Measurements from ENCODE around the gene AGAP2.

Gene AGAP2

DNA sequence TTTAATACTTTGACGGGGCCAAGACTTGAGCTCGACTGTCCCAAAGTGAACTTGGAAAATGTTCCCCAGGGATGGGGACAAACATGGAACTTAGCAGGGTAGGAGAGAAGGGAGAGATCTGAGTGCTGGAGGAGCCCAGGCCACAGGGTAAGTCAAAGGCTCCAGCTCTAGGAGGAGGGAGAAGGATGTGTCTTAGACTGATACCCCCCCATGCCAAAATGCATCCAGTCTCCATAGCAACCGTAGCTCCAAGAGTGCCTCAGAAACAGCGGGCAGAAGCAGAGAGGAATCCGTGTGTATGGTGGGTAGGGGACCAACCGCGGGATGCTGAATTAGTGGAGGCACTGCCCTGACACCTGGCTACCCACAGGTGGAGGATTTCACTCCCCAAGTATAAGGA is 845 bp upstream of the AGAP2 start:
- TF ChIP-seq POLR2AphosphoS5 (IDR thresholded peaks at IDR 0.05; ENCODE audit: low read depth, low read length): no peak
- TF ChIP-seq FOXP2 (optimal IDR thresholded peaks at IDR 0.05; ENCODE audit: borderline replicate concordance, extremely low read depth, extremely low read length, insufficient read depth): no peak
- TF ChIP-seq SIN3A (IDR thresholded peaks at IDR 0.05; ENCODE audit: borderline replicate concordance, insufficient read depth, low read length): no peak
- TF ChIP-seq TAF1 (IDR thresholded peaks at IDR 0.05; ENCODE audit: borderline replicate concordance, insufficient read depth, low read length): no peak
- TF ChIP-seq, protein P1, sequence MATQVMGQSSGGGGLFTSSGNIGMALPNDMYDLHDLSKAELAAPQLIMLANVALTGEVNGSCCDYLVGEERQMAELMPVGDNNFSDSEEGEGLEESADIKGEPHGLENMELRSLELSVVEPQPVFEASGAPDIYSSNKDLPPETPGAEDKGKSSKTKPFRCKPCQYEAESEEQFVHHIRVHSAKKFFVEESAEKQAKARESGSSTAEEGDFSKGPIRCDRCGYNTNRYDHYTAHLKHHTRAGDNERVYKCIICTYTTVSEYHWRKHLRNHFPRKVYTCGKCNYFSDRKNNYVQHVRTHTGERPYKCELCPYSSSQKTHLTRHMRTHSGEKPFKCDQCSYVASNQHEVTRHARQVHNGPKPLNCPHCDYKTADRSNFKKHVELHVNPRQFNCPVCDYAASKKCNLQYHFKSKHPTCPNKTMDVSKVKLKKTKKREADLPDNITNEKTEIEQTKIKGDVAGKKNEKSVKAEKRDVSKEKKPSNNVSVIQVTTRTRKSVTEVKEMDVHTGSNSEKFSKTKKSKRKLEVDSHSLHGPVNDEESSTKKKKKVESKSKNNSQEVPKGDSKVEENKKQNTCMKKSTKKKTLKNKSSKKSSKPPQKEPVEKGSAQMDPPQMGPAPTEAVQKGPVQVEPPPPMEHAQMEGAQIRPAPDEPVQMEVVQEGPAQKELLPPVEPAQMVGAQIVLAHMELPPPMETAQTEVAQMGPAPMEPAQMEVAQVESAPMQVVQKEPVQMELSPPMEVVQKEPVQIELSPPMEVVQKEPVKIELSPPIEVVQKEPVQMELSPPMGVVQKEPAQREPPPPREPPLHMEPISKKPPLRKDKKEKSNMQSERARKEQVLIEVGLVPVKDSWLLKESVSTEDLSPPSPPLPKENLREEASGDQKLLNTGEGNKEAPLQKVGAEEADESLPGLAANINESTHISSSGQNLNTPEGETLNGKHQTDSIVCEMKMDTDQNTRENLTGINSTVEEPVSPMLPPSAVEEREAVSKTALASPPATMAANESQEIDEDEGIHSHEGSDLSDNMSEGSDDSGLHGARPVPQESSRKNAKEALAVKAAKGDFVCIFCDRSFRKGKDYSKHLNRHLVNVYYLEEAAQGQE (IDR thresholded peaks at IDR 0.05; ENCODE audit: insufficient read depth in 1 of 2, low read depth in 2 of 2, low read length in 2 of 2): no peak

DNA sequence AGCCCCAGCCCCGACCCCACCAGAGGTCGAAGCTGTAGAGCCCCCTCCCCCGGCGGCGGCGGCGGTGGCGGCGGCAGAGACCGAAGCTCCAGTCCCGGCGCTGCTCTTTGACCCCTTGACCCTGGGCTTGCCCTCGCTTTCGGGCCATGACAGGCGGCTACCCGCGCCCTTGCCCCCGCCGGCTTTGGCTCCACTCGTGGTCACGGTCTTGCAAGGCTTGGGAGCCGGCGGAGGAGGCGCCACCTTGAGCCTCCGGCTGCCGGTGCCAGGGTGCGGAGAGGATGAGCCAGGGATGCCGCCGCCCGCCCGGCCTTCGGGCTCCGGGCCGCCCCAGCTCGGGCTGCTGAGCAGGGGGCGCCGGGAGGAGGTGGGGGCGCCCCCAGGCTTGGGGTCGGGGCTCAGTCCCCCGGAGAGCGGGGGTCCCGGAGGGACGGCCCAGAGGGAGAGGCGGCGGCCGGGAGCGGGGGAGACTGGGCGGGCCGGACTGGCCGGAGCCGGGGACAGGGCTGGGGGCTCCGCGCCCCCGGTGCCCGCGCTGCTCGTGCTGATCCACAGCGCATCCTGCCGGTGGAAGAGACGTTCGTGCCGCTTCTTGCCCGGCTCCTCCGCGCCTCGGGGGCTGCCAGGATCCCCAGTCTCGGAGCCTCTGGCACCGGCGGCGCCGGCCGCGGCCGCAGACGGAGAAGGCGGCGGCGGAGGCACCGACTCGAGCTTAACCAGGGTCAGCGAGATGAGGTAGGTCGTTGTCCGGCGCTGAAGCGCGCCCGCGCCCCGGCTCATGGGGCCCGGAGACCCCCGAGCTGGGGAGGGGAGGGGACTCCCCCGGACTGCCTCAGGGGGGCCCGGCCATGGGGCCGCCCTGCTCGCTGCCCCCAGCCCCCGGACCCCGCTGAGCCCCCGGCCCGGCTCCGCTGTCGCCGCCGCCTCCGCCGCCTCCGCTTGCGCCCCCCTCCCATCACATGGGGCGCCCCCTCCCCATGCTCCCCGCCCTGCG is 778 bp downstream of the AGAP2 start:
- TF ChIP-seq FOXP2 (optimal IDR thresholded peaks at IDR 0.05; ENCODE audit: borderline replicate concordance, extremely low read depth, extremely low read length, insufficient read depth): no peak
- TF ChIP-seq POLR2AphosphoS5 (IDR thresholded peaks at IDR 0.05; ENCODE audit: low read depth, low read length): no peak
- TF ChIP-seq SIN3A (IDR thresholded peaks at IDR 0.05; ENCODE audit: borderline replicate concordance, insufficient read depth, low read length): no peak

DNA sequence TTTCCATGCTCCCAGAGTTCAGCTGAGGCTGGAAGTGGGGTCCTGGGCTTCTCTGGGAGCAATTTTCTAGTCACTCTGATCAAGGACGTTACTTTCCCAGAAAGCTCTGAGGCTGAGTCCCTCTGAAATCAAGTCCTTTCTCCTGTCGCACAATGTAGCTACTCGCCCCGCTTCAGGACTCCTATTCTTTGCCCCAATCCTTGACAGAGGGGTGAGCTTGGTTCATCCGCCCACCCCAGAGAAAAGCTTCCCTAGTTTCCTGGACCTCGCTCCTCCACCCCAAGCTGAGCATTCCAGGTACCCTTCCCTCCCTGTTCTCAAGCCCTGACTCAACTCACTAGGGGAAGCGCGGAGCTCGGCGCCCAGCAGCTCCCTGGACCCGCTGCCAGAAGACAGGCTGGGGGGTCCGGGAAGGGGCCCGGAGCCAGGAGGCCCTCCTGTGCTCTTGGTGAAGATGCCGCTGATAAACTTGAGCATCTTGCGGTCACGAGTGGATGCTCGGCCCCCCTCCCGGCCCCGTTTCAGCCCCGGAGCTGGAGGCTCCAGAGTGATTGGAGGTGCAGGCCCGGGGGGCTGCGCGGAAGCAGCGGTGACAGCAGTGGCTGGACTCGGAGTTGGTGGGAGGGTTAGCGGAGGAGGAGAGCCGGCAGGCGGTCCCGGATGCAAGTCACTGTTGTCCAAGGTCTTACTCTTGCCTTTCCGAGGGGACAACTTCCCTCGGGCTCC is 1.6 kb downstream of the AGAP2 start:
- TF ChIP-seq FOXP2 (optimal IDR thresholded peaks at IDR 0.05; ENCODE audit: borderline replicate concordance, extremely low read depth, extremely low read length, insufficient read depth) (no peak), SIN3A (IDR thresholded peaks at IDR 0.05; ENCODE audit: borderline replicate concordance, insufficient read depth, low read length) (no peak), TAF1 (IDR thresholded peaks at IDR 0.05; ENCODE audit: borderline replicate concordance, insufficient read depth, low read length) (no peak), POLR2AphosphoS5 (IDR thresholded peaks at IDR 0.05; ENCODE audit: low read depth, low read length) (no peak)
- TF ChIP-seq, protein P1 (IDR thresholded peaks at IDR 0.05; ENCODE audit: insufficient read depth in 1 of 2, low read depth in 2 of 2, low read length in 2 of 2): no peak

DNA sequence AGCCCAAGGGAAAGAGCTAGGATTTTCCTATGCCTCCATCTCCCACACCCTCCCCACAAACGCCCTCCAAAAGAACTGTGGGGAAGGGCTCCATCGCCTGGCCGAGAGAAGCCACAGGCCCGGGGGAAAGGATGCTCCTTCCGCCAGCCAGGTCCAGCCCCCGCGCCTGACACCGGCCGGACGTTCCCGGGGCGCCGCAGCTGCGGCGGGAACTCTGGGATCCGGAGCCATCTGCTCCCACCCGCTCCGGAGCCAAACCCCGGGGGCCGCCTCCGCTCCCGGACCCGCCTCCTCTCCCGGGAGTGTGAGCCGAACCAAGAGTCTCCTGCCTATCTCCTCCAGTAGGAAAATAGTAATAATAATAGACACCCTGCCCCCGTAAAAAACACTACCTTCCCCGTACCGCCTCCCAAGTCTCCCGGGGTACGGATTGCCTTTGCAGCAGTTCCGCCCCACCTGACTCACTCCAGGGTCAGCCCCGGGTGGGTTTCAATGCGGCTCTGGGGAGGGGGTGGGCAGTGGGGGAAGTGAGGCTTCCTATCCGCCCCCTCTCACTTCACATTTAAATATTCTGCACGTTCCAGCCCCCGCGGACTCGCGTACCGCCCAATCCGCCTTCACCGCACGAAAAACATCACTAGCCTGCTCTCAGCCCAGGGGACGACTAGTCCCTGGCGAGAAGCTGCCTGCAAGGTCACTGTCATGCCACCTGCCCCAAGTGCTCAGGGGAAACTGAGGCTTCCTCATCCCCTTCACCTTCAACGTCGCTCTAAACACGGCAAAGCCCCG is 2.4 kb downstream of the AGAP2 start:
- TF ChIP-seq FOXP2 (optimal IDR thresholded peaks at IDR 0.05; ENCODE audit: borderline replicate concordance, extremely low read depth, extremely low read length, insufficient read depth) (no peak), TAF1 (IDR thresholded peaks at IDR 0.05; ENCODE audit: borderline replicate concordance, insufficient read depth, low read length) (no peak), SIN3A (IDR thresholded peaks at IDR 0.05; ENCODE audit: borderline replicate concordance, insufficient read depth, low read length) (no peak), POLR2AphosphoS5 (IDR thresholded peaks at IDR 0.05; ENCODE audit: low read depth, low read length) (no peak)
- TF ChIP-seq, protein P1 (IDR thresholded peaks at IDR 0.05; ENCODE audit: insufficient read depth in 1 of 2, low read depth in 2 of 2, low read length in 2 of 2): no peak
